Vagina (tissue), 2 donors: ENCODE measurements around the gene TMEM190.

ENCODE experiments used
- POLR2A ChIP-seq, 2 donors: fragments of 450-650 bp; IDR thresholded peaks; one replicate each; pipeline ENCODE4 v1.6.1; 2017; ENCODE audit warnings: antibody characterized with exemption in 2 of 2, mild to moderate bottlenecking in 2 of 2, moderate library complexity in 2 of 2
- POLR2AphosphoS5 ChIP-seq, 2 donors: sonication (generic); formaldehyde crosslinking; IDR thresholded peaks; one replicate each; pipeline ENCODE4 v1.9.0; 2017; ENCODE audit warnings: antibody characterized with exemption in 2 of 2, mild to moderate bottlenecking in 2 of 2, low read depth in 1 of 2; ENCODE audit not compliant: insufficient read depth in 1 of 2
- TF ChIP-seq, protein P1 (sequence below), 3 experiments: fragments of 450-650 bp in 2 of 3; fragments of 200-600 bp in 1 of 3; sonication (generic) in 1 of 3; IDR thresholded peaks; one replicate each; pipeline ENCODE4 v1.5.1; 2017 to 2019; ENCODE audit warnings: antibody characterized with exemption in 3 of 3, mild to moderate bottlenecking in 2 of 3, moderate library complexity in 2 of 3

DNA sequence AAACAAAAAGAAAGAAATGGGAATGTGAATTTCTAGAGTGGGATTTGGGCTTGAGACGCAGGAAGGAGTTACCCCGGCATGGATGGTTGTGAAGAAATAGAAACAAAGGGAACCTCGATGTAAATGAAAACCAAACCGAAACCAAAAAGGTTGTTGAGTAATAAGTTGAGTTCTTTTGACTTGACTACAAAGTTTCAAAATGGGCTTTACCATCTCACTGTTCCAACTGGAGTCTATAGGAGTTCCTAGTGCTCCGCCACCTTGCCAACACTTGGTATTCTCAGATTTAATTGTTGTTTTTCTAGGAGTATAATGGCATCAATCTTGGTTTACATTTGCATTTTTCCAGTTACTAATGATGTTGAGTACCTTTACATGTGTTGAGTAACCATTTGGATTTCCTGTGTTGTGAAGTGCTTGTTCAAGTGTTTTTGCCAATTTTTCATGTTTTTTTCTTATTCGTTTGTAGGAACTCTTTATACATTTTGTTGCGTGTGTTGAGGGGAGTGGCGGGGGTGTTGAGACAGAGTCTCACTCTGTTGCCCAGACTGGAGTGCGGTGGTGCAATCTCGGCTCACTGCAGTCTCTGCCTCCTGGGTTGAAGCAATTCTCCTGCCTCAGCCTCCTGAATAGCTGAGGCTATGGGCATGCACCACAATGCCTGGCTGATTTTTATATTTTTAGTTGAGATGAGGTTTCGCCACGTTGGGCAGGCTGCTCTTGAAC is 21.7 kb downstream of the TMEM190 start:
- TF ChIP-seq, protein P1, sequence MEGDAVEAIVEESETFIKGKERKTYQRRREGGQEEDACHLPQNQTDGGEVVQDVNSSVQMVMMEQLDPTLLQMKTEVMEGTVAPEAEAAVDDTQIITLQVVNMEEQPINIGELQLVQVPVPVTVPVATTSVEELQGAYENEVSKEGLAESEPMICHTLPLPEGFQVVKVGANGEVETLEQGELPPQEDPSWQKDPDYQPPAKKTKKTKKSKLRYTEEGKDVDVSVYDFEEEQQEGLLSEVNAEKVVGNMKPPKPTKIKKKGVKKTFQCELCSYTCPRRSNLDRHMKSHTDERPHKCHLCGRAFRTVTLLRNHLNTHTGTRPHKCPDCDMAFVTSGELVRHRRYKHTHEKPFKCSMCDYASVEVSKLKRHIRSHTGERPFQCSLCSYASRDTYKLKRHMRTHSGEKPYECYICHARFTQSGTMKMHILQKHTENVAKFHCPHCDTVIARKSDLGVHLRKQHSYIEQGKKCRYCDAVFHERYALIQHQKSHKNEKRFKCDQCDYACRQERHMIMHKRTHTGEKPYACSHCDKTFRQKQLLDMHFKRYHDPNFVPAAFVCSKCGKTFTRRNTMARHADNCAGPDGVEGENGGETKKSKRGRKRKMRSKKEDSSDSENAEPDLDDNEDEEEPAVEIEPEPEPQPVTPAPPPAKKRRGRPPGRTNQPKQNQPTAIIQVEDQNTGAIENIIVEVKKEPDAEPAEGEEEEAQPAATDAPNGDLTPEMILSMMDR (IDR thresholded peaks at IDR 0.05): no peak
- TF ChIP-seq POLR2AphosphoS5 (IDR thresholded peaks at IDR 0.05; ENCODE audit: insufficient read depth in 1 of 2, low read depth in 1 of 2) (no peak), POLR2A (IDR thresholded peaks at IDR 0.05) (no peak)
